Common myeloid progenitor, CD34-positive (primary cell): ENCODE data around the gene C16orf74.
A peak's percentile ranks its signal among the peaks of the same experiment; 100 is the strongest.

Experiments
- CTCF ChIA-PET: fragments of 350-600 bp; sonication (Branson Sonifier 250); formaldehyde crosslinking; loops from one replicate; lab custom pipeline; 2021; ENCODE audit warnings: antibody characterized with exemption; lab: Charles Lee
- POLR2A ChIA-PET: fragments of 350-600 bp; sonication (Branson Sonifier 250); formaldehyde crosslinking; loops from one replicate; lab custom pipeline; 2021; ENCODE audit warnings: antibody characterized with exemption; lab: Charles Lee
- DNase-seq, 3 donors: peaks; one replicate each; pipeline versions ENCODE4 v3.0.0 to v3.0.0-alpha.2; 2013
- H3K27ac ChIP-seq, 2 experiments: 1 replicate in 1 of 2; 2 replicates in 1 of 2; pipeline ENCODE4 v1.7.0; 2013; ENCODE audit warnings: inconsistent platforms in 2 of 2, low read length in 2 of 2, mild to moderate bottlenecking in 2 of 2, low read depth in 1 of 2, moderate library complexity in 1 of 2; ENCODE audit not compliant: severe bottlenecking in 2 of 2, insufficient read depth in 1 of 2, poor library complexity in 1 of 2
- H3K27me3 ChIP-seq, 5 experiments: replicated peaks in 2 of 5; 1 replicate in 3 of 5; 2 replicates in 2 of 5; pipeline versions ENCODE4 v1.6.1 to v1.7.0; 2013; ENCODE audit warnings: low read length in 4 of 5, mild to moderate bottlenecking in 2 of 5, moderate library complexity in 2 of 5, inconsistent platforms in 1 of 5; ENCODE audit not compliant: insufficient read depth in 5 of 5, control insufficient read depth in 4 of 5
- H3K36me3 ChIP-seq, 4 experiments: 1 replicate in 2 of 4; 2 replicates in 2 of 4; pipeline versions ENCODE4 v1.6.1 to v1.7.0; 2013; ENCODE audit warnings: low read length in 3 of 4, control low read depth in 1 of 4, mild to moderate bottlenecking in 1 of 4; ENCODE audit not compliant: control insufficient read depth in 4 of 4, insufficient read depth in 4 of 4
- H3K4me1 ChIP-seq, 4 experiments: 1 replicate in 3 of 4; 2 replicates in 1 of 4; pipeline versions ENCODE4 v1.6.1 to v1.7.1; 2013; ENCODE audit warnings: low read length in 3 of 4, mild to moderate bottlenecking in 3 of 4, control low read depth in 1 of 4, inconsistent platforms in 1 of 4, moderate library complexity in 1 of 4; ENCODE audit not compliant: control insufficient read depth in 4 of 4, insufficient read depth in 4 of 4; ENCODE audit errors: control extremely low read depth in 1 of 4
- H3K4me3 ChIP-seq, 7 experiments: 1 replicate in 4 of 7; 2 replicates in 3 of 7; pipeline versions ENCODE4 v1.5.1 to v1.7.0; 2013; ENCODE audit warnings: mild to moderate bottlenecking in 7 of 7, low read length in 6 of 7, moderate library complexity in 6 of 7, inconsistent platforms in 2 of 7, low read depth in 2 of 7, control low read depth in 1 of 7; ENCODE audit not compliant: insufficient read depth in 4 of 7, control insufficient read depth in 1 of 7; ENCODE audit errors: extremely low read depth in 1 of 7
- H3K9me3 ChIP-seq, 5 experiments: 1 replicate in 4 of 5; 2 replicates in 1 of 5; pipeline versions ENCODE4 v1.6.1 to v1.7.1; 2013; ENCODE audit warnings: low read length in 4 of 5, mild to moderate bottlenecking in 2 of 5, inconsistent platforms in 1 of 5, low read depth in 1 of 5, moderate library complexity in 1 of 5; ENCODE audit not compliant: control insufficient read depth in 4 of 5, insufficient read depth in 2 of 5; ENCODE audit errors: control extremely low read depth in 1 of 5
- WGBS: methylation state at CpG from one replicate; pipeline ENCODE4 v1.1.5; 2013; ENCODE audit not compliant: insufficient coverage; 5-methylcytosine and 5-hydroxymethylcytosine counted together

The C16orf74 gene

DNA sequence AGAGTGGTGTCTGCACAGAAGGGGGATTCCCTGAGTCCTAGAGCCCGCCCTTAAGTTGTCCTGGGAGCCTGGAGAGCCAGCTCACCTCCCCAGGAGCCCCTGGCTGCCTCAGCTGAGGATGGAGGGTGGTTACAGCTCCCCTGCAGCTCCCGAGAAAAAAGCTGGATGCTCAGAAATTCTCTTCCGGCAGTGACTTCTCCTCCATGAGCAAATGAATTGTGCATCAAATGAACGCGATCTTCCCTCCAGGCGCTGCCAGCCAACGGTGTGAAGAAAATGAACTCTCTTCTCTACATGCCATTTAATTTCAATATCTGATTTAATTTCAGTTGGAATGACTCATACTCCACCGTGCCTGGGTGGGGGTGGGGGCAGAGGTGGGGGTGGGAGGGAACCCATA is 14.3 kb upstream of the C16orf74 start:
- no peak for DNase-seq
- Histone ChIP-seq H3K27ac (no peak overlapping the region), H3K36me3 (no peaks in the 10 kb centered on the region), H3K4me1 (peaks cover 0 to 28% (median 8%) of the 10 kb centered on the region in 4 experiments), H3K4me3 (no peak overlapping the region), H3K9me3 (no peaks in the 10 kb centered on the region), H3K27me3 (peaks cover 0 to 1% (median 0%) of the 10 kb centered on the region in 5 experiments)
- POLR2A ChIA-PET, result no interaction called here
- CTCF ChIA-PET, result interaction anchor here (1.0 kb wide), 1 partner anchor 48 kb away, joined by 3 read pairs; no protein-coding TSS in a partner anchor
- 98% methylated on average over 4 of the region's 8 CpGs for WGBS

GRCh38 chr16:85763616-85764015 is 12.7 kb upstream of the C16orf74 start:
- H3K4me3 ChIP-seq, result no peak overlapping the region
- H3K27ac ChIP-seq, result no peak overlapping the region
- no peak for DNase-seq
- H3K27me3 ChIP-seq, result peaks cover 0 to 1% (median 0%) of the 10 kb centered on the region in 5 experiments
- peaks cover 0 to 44% (median 20%) of the 10 kb centered on the region in 4 experiments for H3K4me1 ChIP-seq
- POLR2A ChIA-PET, result no interaction called here
- WGBS, result 100% methylated on average over 1 of the region's 2 CpGs
- no peaks in the 10 kb centered on the region for H3K36me3 ChIP-seq
- CTCF ChIA-PET, result no interaction called here
- H3K9me3 ChIP-seq, result no peaks in the 10 kb centered on the region

DNA sequence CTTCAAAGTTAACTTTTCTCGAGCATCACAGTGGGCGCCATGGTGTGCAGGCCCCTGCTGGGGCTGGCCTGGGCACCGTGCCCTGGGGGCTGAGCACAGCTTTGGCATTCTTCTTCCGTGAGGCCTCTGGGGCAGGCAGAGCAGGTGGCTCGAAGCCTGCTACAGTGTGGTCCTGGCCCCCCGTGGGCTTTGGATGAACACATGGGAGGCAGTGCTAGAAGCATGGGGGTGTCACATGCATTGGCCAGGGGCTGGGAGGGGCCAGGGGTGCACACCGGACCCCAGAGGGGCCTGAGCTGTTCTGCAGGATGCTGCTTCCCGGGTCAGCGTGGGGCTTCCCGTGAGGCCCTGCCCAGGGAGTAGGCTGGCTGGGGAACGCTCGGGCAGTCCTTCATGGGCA is 12.1 kb upstream of the C16orf74 start:
- H3K27me3 ChIP-seq, result peaks cover 0 to 1% (median 0%) of the 10 kb centered on the region in 5 experiments
- H3K4me1 ChIP-seq, result peaks cover 2 to 49% (median 21%) of the 10 kb centered on the region in 4 experiments
- H3K36me3 ChIP-seq, result no peaks in the 10 kb centered on the region
- no peak overlapping the region for H3K4me3 ChIP-seq
- H3K27ac ChIP-seq, result no peak overlapping the region
- ChIA-PET POLR2A (no interaction called here), CTCF (interaction anchor here (1.0 kb wide), 1 partner anchor 27 kb away, joined by 3 read pairs; no protein-coding TSS in a partner anchor)
- no peak for DNase-seq
- 97% methylated on average over 10 of the region's 12 CpGs for WGBS
- no peaks in the 10 kb centered on the region for H3K9me3 ChIP-seq

GRCh38 chr16:85761861-85762260 is 11.0 kb upstream of the C16orf74 start:
- DNase-seq, result peak in 2 of 3 donors; percentile 57 to 62
- 25% methylated on average over 3 of the region's 6 CpGs for WGBS
- H3K27ac ChIP-seq, result no peak overlapping the region
- H3K36me3 ChIP-seq, result no peaks in the 10 kb centered on the region
- H3K4me1 ChIP-seq, result peaks cover 2 to 59% (median 21%) of the 10 kb centered on the region in 4 experiments
- H3K4me3 ChIP-seq, result peak overlapping the region in 1 of 7 experiments; percentile 3
- POLR2A ChIA-PET, result no interaction called here
- H3K27me3 ChIP-seq, result peaks cover 0 to 1% (median 0%) of the 10 kb centered on the region in 5 experiments
- CTCF ChIA-PET, result interaction anchor here (1.0 to 1.2 kb wide), 4 partner anchors 12 to 99 kb away, joined by 3 to 4 read pairs (median 3); no protein-coding TSS in a partner anchor
- H3K9me3 ChIP-seq, result no peaks in the 10 kb centered on the region

- ChIA-PET CTCF (interaction anchor here (0.9 to 2.1 kb wide), 10 partner anchors 8 to 144 kb away, joined by 3 to 9 read pairs (median 4); no protein-coding TSS in a partner anchor), POLR2A (no interaction called here)
- DNase-seq, result peak in 2 of 3 donors; percentile 58 to 63
- peak overlapping the region in 1 of 7 experiments; percentile 37 for H3K4me3 ChIP-seq
- no peaks in the 10 kb centered on the region for H3K27me3 ChIP-seq
- H3K4me1 ChIP-seq, result peaks cover 2 to 65% (median 21%) of the 10 kb centered on the region in 4 experiments
- WGBS, result 62% methylated on average over 19 of the region's 20 CpGs
- H3K9me3 ChIP-seq, result no peaks in the 10 kb centered on the region
- no peak overlapping the region for H3K27ac ChIP-seq
- no peaks in the 10 kb centered on the region for H3K36me3 ChIP-seq
These were observed 8.9 kb upstream of the C16orf74 start for GRCh38 chr16:85759631-85760419.

DNA sequence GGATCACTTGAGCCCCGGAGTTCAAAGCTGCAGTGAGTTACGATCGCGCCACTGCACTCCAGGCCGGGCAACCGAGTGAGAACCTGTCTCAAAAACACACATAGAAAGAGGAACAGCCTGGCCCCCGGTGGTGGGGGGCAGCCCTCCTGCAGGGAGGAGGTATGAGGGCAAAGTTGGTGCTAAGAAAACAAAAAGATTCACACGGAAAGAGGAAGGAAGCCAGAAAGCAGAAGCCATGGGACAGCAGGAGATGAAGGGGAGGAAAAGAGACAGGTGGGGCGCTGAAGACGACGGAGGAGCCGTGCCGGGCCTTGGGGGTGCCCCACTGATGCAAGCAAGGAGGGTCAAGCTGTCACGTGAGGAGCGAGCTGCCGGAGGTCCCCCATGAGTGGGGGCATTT is 8.2 kb upstream of the C16orf74 start:
- Histone ChIP-seq H3K36me3 (no peaks in the 10 kb centered on the region), H3K27me3 (no peaks in the 10 kb centered on the region), H3K4me1 (peaks cover 2 to 72% (median 21%) of the 10 kb centered on the region in 4 experiments), H3K27ac (no peak overlapping the region), H3K4me3 (peak overlapping the region in 2 of 7 experiments; percentile 32 to 41), H3K9me3 (no peaks in the 10 kb centered on the region)
- CTCF ChIA-PET, result interaction anchor here (1.0 to 2.1 kb wide), 7 partner anchors 9 to 143 kb away, joined by 3 to 9 read pairs (median 5); no protein-coding TSS in a partner anchor
- peak; percentile 82 to 96 (median 88) for DNase-seq
- POLR2A ChIA-PET, result no interaction called here
- 4% methylated on average over 10 of the region's 16 CpGs for WGBS

DNA sequence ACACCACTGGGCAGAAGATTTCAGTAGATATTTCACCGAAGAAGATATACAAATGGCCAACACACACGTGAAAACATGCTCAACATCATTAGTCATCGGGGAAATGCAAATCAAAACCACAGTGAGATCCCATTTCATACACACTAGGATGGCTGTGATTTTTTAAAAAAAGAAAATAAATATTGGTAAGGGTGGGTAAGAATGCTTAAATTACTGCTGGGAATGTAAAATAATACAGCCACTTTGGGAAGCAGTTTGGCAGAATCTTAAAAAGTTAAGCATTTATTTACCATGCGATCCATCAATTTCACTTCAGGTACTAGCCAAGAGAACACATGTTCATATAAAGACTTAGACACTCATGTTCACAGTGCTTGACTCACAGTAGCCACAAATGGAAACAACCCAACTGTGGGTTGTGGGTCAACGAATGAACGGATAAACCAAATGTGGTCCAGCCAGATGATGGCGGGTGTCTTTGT is 6.5 kb upstream of the C16orf74 start:
- ChIA-PET CTCF (no interaction called here), POLR2A (no interaction called here)
- no peak overlapping the region for H3K4me3 ChIP-seq
- no peaks in the 10 kb centered on the region for H3K36me3 ChIP-seq
- H3K9me3 ChIP-seq, result no peaks in the 10 kb centered on the region
- no peak overlapping the region for H3K27ac ChIP-seq
- 80% methylated on average over 7 of the region's 7 CpGs for WGBS
- peaks cover 0 to 2% (median 0%) of the 10 kb centered on the region in 5 experiments for H3K27me3 ChIP-seq
- DNase-seq, result no peak
- H3K4me1 ChIP-seq, result peaks cover 2 to 68% (median 21%) of the 10 kb centered on the region in 4 experiments
